GM10266 (cell line): ENCODE data around the gene RBMS3.

ENCODE experiments used
- DNase-seq: peaks from one replicate; pipeline ENCODE4 v3.0.0; 2012; ENCODE audit errors: extremely low spot score
- TF ChIP-seq, protein P1 (sequence below): IDR thresholded peaks from 2 replicates; pipeline ENCODE4 v1.5.1; 2012; ENCODE audit warnings: mild to moderate bottlenecking, low read depth; ENCODE audit not compliant: control insufficient read depth, insufficient read depth; ENCODE audit errors: missing control alignments

RBMS3 gene

DNA sequence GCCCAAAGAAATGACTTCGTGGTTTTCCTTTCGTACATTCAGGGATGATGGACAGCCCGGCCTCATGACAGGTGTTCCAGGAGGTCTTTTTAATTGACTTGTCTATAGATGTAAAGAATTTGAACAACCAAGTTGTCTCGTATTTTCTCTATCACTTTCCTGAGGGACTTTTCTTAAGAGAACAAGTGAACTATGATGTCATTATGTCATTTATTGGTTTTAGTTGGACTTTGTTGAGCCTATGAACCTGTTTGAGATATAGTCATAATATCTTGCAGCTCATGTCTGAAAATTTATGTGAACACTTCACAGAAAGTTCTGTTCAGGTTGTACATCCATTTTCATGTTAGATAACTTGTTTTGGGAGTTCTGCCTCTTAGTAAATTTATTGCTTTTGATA lies 89.2 kb downstream of the RBMS3 start:
- TF ChIP-seq, protein P1, sequence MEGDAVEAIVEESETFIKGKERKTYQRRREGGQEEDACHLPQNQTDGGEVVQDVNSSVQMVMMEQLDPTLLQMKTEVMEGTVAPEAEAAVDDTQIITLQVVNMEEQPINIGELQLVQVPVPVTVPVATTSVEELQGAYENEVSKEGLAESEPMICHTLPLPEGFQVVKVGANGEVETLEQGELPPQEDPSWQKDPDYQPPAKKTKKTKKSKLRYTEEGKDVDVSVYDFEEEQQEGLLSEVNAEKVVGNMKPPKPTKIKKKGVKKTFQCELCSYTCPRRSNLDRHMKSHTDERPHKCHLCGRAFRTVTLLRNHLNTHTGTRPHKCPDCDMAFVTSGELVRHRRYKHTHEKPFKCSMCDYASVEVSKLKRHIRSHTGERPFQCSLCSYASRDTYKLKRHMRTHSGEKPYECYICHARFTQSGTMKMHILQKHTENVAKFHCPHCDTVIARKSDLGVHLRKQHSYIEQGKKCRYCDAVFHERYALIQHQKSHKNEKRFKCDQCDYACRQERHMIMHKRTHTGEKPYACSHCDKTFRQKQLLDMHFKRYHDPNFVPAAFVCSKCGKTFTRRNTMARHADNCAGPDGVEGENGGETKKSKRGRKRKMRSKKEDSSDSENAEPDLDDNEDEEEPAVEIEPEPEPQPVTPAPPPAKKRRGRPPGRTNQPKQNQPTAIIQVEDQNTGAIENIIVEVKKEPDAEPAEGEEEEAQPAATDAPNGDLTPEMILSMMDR: no peak
- DNase-seq: no peak

GRCh38 chr3:29370476-29371420 lies 89.9 kb downstream of the RBMS3 start:
- TF ChIP-seq, protein P1: no peak
- DNase-seq: no peak

DNA sequence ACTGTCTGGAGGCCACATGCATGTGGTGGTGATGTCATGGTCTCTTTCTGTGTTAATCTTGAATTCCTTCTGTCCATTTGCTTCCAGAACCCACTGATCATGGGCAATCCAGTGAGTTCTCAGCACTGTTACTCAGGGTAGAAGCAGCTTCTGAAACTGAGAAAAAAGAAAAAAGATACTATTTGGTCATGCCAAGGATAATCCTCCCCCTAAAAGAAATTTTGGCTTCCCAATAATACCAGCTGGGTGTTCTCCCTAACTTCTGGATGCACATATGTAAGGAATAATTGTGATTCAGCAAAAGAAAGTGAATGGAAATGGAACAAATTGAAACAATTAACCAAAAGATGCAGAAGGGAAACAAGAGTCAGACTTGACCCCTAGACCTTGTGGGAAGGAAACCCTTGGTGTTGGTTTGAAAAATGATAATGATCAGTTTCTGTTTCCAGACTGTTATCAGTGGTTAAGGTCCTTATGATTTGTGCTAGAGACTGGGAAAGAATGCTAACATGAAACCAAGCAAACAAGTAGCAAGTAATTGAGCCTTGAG lies 92.3 kb downstream of the RBMS3 start:
- TF ChIP-seq, protein P1: no peak
- DNase-seq: no peak

- TF ChIP-seq, protein P1: no peak
Measured at GRCh38 chr3:29374226-29374625, 93.4 kb downstream of the RBMS3 start.

GRCh38 chr3:29379097-29379496 lies 98.2 kb downstream of the RBMS3 start:
- TF ChIP-seq, protein P1: no peak
- no peak for DNase-seq

More at GRCh38 chr3:29374226-29374625, 93.4 kb downstream of the RBMS3 start:
- DNase-seq: no peak

- TF ChIP-seq, protein P1: no peak
- no peak for DNase-seq
Measured at GRCh38 chr3:29381595-29381994, 100.7 kb downstream of the RBMS3 start.

- no peak for DNase-seq
- TF ChIP-seq, protein P1: no peak
Measured at GRCh38 chr3:29382409-29382808, 101.5 kb downstream of the RBMS3 start.
